Measurements from ENCODE around the gene CERS2. TPM values are rescaled to one million over a fixed set of nuclear protein-coding genes. Genes with fewer than 3 reads are reported as not detected.

The CERS2 gene
- total and polyA plus RNA-seq, 2 of the 4 experiments (the other 2 are of a cell fraction) = 118 to 127 TPM

DNA sequence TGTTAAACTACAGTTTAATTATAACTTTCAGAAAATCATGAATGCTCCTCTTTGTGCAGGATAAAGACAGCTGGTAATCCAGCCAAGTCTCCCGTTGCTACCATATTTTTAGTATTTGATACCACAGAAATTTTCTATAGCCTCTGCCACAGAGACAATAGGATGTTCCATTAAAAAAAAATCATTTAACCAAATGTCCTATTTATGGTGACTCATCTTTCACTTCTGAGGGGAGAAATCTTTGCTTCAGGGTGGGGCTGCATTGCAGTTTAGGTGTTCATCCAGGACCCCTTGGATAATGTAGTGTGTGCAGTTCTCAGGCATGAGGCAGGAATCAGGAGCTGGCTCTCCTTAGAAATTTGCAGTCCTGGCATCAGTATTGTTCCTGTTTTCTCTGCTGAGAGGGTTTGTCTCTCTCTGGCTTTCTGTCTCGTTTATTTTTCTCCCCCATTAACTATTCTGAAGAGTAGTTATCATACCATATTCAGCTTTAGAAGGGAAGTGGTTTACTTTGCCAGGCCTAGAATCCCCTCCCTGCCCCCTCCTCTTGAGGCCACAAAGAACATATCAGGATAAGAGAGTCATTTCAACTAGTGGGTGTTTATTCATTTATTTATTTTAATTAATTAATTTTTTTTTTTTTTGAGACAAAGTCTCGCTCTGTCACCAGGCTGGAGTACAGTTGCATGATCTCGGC, 36.7 kb upstream of the CERS2 start:
- H2BK15ac ChIP-seq (ENCODE audit: low read depth, low read length) = no peak overlapping the region
- no peaks in the 10 kb centered on the region for H4K20me1 ChIP-seq (ENCODE audit: insufficient read depth, low read length)
- no peak overlapping the region for H2AK5ac ChIP-seq (ENCODE audit: low read depth, low read length)
- WGBS, 2 experiments (ENCODE audit: extremely low coverage in 2 of 2, insufficient read length in 1 of 2) = no CpG with 5 or more reads among the region's 4 CpGs
- dilution Hi-C loops (cut with HindIII; ENCODE audit: low sequenced_read_pairs, unreplicated experiment) = no loop called here
- no peak overlapping the region for H3K27ac ChIP-seq (ENCODE audit: insufficient read depth, low read length)
- no peak overlapping the region for H3K18ac ChIP-seq (ENCODE audit: low read depth, low read length)
- no peak overlapping the region for H2AK9ac ChIP-seq (replicated peaks; ENCODE audit: low read depth, low read length, poor library complexity)
- in situ Hi-C loops (cut with MboI; ENCODE audit: low sequenced_read_pairs) = no loop called here
- peaks cover 7% of the 10 kb centered on the region for H3K9me1 ChIP-seq (ENCODE audit: insufficient read depth, low read length)
- H4K8ac ChIP-seq (ENCODE audit: low read depth in 2 of 2, low read length in 2 of 2) = no peak overlapping the region
- no peak overlapping the region for H3K9ac ChIP-seq (ENCODE audit: low read depth, low read length)
- no peaks in the 10 kb centered on the region for H3K27me3 ChIP-seq (ENCODE audit: control insufficient read depth, insufficient read depth, low read length)
- no peak overlapping the region for H3K14ac ChIP-seq (replicated peaks; ENCODE audit: low read depth, low read length)
- H2AFZ ChIP-seq (replicated peaks; ENCODE audit: low read length, poor library complexity) = no peak overlapping the region
- no peak overlapping the region for H3K4me3 ChIP-seq (ENCODE audit: insufficient read depth, low read depth, low read length)
- ChIA-PET POLR2A (ENCODE audit: unreplicated experiment) (no interaction called here), CTCF (interaction anchor here (1.0 kb wide), 1 partner anchor 48 kb away, joined by 5 read pairs; the partner anchor contains the start of gene CDC42SE1)
- no peak overlapping the region for H3K4ac ChIP-seq (ENCODE audit: low read depth, low read length)
- H3K36me3 ChIP-seq (ENCODE audit: control insufficient read depth, insufficient read depth, low read length) = no peaks in the 10 kb centered on the region
- no peak overlapping the region for H2BK120ac ChIP-seq (ENCODE audit: low read depth, low read length)
- H3K79me1 ChIP-seq (ENCODE audit: low read depth in 1 of 2, low read length in 2 of 2) = peaks cover 9 to 42% of the 10 kb centered on the region in 2 experiments
- DNase-seq = no peak
- BruUV-seq (replicated peaks) = no TSS peak
- H3K4me2 ChIP-seq (ENCODE audit: low read depth, low read length) = no peak overlapping the region
- H3K23ac ChIP-seq (ENCODE audit: low read depth, low read length) = no peak overlapping the region; the same call in 1 of the 2 replicates
- no peak for TF ChIP-seq RCOR1 (IDR thresholded peaks at IDR 0.05; ENCODE audit: insufficient replicate concordance, low read length)
- no peak for TF ChIP-seq POLR2A (IDR thresholded peaks at IDR 0.05; ENCODE audit: low read depth, low read length)
- intact Hi-C loops (cut with micrococcal nuclease) = no loop called here
- H3K9me3 ChIP-seq (ENCODE audit: control insufficient read depth, insufficient read depth, low read length) = no peaks in the 10 kb centered on the region
- no peak overlapping the region for H4K5ac ChIP-seq (ENCODE audit: low read depth, low read length)
- H3K56ac ChIP-seq (ENCODE audit: extremely low read depth, insufficient read depth, low read length) = no peak overlapping the region
- ATAC-seq (ENCODE audit: low read depth) = no peak
- 0 out of 2 replicates have a peak, but pooled peaks cover 1% of the 10 kb centered on the region for H3K4me1 ChIP-seq (ENCODE audit: control insufficient read depth, insufficient read depth, low read length)
- no peak overlapping the region for H2BK20ac ChIP-seq (ENCODE audit: low read depth, low read length)
- no peak overlapping the region for H4K91ac ChIP-seq (ENCODE audit: insufficient read depth, low read depth, low read length)
- H2BK5ac ChIP-seq (ENCODE audit: low read depth, low read length, poor library complexity, severe bottlenecking) = no peak overlapping the region
